HepG2 (cell line): ENCODE measurements around the gene ESRP2. TPM values are rescaled to one million over a fixed set of nuclear protein-coding genes. Genes with fewer than 3 reads are reported as not detected.
A peak's percentile ranks its signal among the peaks of the same experiment; 100 is the strongest.

Experiments
- BCL6 ChIP-seq: IDR thresholded peaks from 2 replicates; pipeline ENCODE4 v1.6.1; 2016; ENCODE audit warnings: missing genetic modification reagents, missing compliant biosample characterization
- EHMT2 ChIP-seq: fragments of 200-600 bp; sonication (generic); IDR thresholded peaks from 2 replicates; pipeline ENCODE4 v1.7.0; 2017; ENCODE audit warnings: antibody characterized with exemption, low read depth, low read length, borderline replicate concordance
- FOXA3 ChIP-seq: IDR thresholded peaks from 2 replicates; pipeline ENCODE4 v1.6.1; 2016; ENCODE audit warnings: missing genetic modification reagents, missing compliant biosample characterization
- GABPA ChIP-seq, 2 experiments: IDR thresholded peaks; 2 replicates each; pipeline ENCODE4 v1.6.1; 2011 to 2016; ENCODE audit warnings: low read depth in 2 of 2, low read length in 1 of 2, missing biosample characterization in 1 of 2, missing genetic modification characterization in 1 of 2
- GABPB1 ChIP-seq: IDR thresholded peaks from 2 replicates; pipeline ENCODE4 v1.6.1; 2016; ENCODE audit warnings: mild to moderate bottlenecking, missing genetic modification reagents, moderate library complexity, missing compliant biosample characterization
- HOXA5 ChIP-seq: sonication (generic); formaldehyde crosslinking; IDR thresholded peaks from 2 replicates; pipeline ENCODE4 v1.4.0; 2020; ENCODE audit warnings: missing genetic modification reagents
- SNAI1 ChIP-seq: sonication (generic); formaldehyde crosslinking; IDR thresholded peaks from 2 replicates; pipeline ENCODE4 v1.5.0; 2020; ENCODE audit warnings: mild to moderate bottlenecking, missing genetic modification reagents, borderline replicate concordance
- TGIF2 ChIP-seq: IDR thresholded peaks from 2 replicates; pipeline ENCODE4 v1.6.1; 2016; ENCODE audit warnings: control low read depth, missing compliant biosample characterization
- U2AF1 ChIP-seq: fragments of 200-400 bp; formaldehyde crosslinking; optimal IDR thresholded peaks from 2 replicates; pipeline ENCODE3; 2017; ENCODE audit warnings: mild to moderate bottlenecking, low read depth, low read length
- WIZ ChIP-seq: sonication (generic); formaldehyde crosslinking; IDR thresholded peaks from 2 replicates; pipeline ENCODE4 v1.5.1; 2020; ENCODE audit warnings: mild to moderate bottlenecking, missing genetic modification reagents
- ZNF143 ChIP-seq: sonication (generic); formaldehyde crosslinking; IDR thresholded peaks from 2 replicates; pipeline ENCODE4 v1.4.0; 2020; ENCODE audit warnings: missing genetic modification reagents
- ZNF224 ChIP-seq: sonication (generic); formaldehyde crosslinking; IDR thresholded peaks from 2 replicates; pipeline ENCODE4 v1.5.0; 2020; ENCODE audit warnings: mild to moderate bottlenecking, missing genetic modification reagents
- ZNF572 ChIP-seq: sonication (generic); formaldehyde crosslinking; IDR thresholded peaks from 2 replicates; pipeline ENCODE4 v1.5.1; 2020; ENCODE audit warnings: mild to moderate bottlenecking, missing genetic modification reagents
- ZNF616 ChIP-seq: sonication (generic); formaldehyde crosslinking; IDR thresholded peaks from 2 replicates; pipeline ENCODE4 v1.5.0; 2020; ENCODE audit warnings: low read depth, mild to moderate bottlenecking, missing genetic modification reagents
- ZNF788 ChIP-seq: sonication (generic); formaldehyde crosslinking; IDR thresholded peaks from 2 replicates; pipeline ENCODE4 v1.5.0; 2020; ENCODE audit warnings: mild to moderate bottlenecking, missing genetic modification reagents, borderline replicate concordance
- ZNF790 ChIP-seq: sonication (generic); formaldehyde crosslinking; IDR thresholded peaks from 2 replicates; pipeline ENCODE4 v1.8.0; 2022; ENCODE audit warnings: missing genetic modification reagents, mild to moderate bottlenecking, borderline replicate concordance
- ZNF850 ChIP-seq: sonication (generic); formaldehyde crosslinking; conservative IDR thresholded peaks from 2 replicates; pipeline ENCODE4 v1.9.0; 2021; ENCODE audit warnings: mild to moderate bottlenecking, missing genetic modification reagents
- polyA plus RNA-seq, 8 experiments: library from polyadenylated mRNA; depleted of rRNA in 3 of 8; stranded (reverse) in 7 of 8; unstranded in 1 of 8; fragments of >200 nt; fragmentation: Illumina TruSeq in 4 of 8; extraction: Trizol in 4 of 8; gene quantifications; 2 replicates each; pipeline versions ENCODE4 v1.2.1 to v1.2.3, GENCODE V29; 2011 to 2016; ENCODE audit warnings: low read depth in 4 of 8, missing spikeins in 1 of 8, mixed read lengths in 1 of 8; ENCODE audit not compliant: insufficient read depth in 1 of 8
- total RNA-seq, 5 experiments: library from RNA; depleted of rRNA; stranded (reverse); fragments of >200 nt; fragmentation: Illumina TruSeq; extraction: Trizol; gene quantifications; 2 replicates each; pipeline ENCODE4 v1.2.3, GENCODE V29; 2016; ENCODE audit warnings: low read depth in 1 of 5
- TF ChIP-seq, protein P1 (sequence below), 2 experiments: IDR thresholded peaks; 2 replicates each; pipeline ENCODE4 v1.6.1; 2011 to 2012; ENCODE audit warnings: low read length in 2 of 2, borderline replicate concordance in 1 of 2, low read depth in 1 of 2, mild to moderate bottlenecking in 1 of 2, moderate library complexity in 1 of 2
- TF ChIP-seq, protein P2 (sequence below): sonication (generic); formaldehyde crosslinking; IDR thresholded peaks from 2 replicates; pipeline ENCODE4 v1.8.1; 2022; ENCODE audit warnings: mild to moderate bottlenecking, missing genetic modification reagents
- TF ChIP-seq, protein P3 (sequence below): sonication (generic); formaldehyde crosslinking; conservative IDR thresholded peaks from 2 replicates; pipeline ENCODE4 v1.8.1; 2023; ENCODE audit warnings: missing genetic modification reagents
- TF ChIP-seq, protein P4 (sequence below): sonication (generic); formaldehyde crosslinking; IDR thresholded peaks from 2 replicates; pipeline ENCODE4 v1.4.0; 2020; ENCODE audit warnings: mild to moderate bottlenecking, low read depth, missing genetic modification reagents

Gene ESRP2
- total and polyA plus RNA-seq, 2 of the 13 experiments (the other 11 are each of a cell fraction or from before 2014, with no cell fraction given) = 21.1 to 32.4 TPM

DNA sequence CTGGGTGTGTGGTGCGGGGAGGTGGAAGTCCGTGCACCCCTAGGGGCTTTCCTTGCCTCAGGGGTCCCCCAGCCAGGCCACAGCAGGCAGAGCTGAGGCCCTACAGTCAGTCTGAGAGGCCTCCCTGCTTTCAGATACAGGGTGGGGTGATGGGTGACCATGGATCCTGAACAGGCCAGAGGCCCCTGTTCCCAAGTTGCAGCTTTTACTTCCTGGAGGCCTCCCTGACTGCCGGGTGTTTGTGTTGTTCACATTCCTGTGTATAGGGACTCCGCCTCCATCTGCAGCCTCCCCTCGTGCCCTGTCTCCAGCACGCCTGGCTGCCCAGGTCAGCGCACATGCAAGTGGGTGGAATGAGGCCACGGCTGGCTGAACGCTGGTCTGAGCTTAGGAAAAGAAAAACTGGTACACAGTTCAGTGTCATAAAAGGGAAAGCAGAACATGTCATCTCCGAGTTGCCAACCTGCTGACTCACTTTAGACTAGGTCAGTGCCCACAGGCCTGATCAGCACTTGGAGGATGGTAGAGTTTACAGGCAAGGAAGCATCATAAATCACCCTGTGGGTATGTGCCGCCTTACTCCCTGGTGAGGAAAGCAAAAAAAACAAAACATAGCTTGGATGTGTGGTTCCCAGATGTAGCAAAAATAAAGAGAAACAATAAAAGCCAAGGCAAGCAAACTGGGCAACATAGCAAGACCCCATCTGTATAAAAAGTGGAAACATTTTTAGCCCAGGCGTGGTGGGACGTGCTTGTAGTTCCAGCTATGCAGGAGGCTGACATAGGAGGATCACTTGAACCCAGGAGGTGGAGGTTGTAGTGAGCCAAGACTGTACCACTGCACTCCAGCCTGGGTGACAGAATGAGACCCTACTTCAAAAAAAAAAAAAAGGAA, 22.2 kb upstream of the ESRP2 start (continued):
- TF ChIP-seq, protein P1, sequence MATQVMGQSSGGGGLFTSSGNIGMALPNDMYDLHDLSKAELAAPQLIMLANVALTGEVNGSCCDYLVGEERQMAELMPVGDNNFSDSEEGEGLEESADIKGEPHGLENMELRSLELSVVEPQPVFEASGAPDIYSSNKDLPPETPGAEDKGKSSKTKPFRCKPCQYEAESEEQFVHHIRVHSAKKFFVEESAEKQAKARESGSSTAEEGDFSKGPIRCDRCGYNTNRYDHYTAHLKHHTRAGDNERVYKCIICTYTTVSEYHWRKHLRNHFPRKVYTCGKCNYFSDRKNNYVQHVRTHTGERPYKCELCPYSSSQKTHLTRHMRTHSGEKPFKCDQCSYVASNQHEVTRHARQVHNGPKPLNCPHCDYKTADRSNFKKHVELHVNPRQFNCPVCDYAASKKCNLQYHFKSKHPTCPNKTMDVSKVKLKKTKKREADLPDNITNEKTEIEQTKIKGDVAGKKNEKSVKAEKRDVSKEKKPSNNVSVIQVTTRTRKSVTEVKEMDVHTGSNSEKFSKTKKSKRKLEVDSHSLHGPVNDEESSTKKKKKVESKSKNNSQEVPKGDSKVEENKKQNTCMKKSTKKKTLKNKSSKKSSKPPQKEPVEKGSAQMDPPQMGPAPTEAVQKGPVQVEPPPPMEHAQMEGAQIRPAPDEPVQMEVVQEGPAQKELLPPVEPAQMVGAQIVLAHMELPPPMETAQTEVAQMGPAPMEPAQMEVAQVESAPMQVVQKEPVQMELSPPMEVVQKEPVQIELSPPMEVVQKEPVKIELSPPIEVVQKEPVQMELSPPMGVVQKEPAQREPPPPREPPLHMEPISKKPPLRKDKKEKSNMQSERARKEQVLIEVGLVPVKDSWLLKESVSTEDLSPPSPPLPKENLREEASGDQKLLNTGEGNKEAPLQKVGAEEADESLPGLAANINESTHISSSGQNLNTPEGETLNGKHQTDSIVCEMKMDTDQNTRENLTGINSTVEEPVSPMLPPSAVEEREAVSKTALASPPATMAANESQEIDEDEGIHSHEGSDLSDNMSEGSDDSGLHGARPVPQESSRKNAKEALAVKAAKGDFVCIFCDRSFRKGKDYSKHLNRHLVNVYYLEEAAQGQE (IDR thresholded peaks at IDR 0.05; ENCODE audit: borderline replicate concordance in 1 of 2, low read depth in 1 of 2, low read length in 2 of 2) = 0 out of 4 replicates have a peak, but pooled peaks of 1 of the 2 experiments have one; percentile 9
- TF ChIP-seq ZNF790 (no peak), TGIF2 (peak; percentile 89; the same call in 1 of the 2 replicates), HOXA5 (0 out of 2 replicates have a peak, but pooled peaks have one; percentile 43), ZNF572 (CRISPR knock-in tag) (no peak; the same call in 1 of the 2 replicates), U2AF1 (no peak), FOXA3 (CRISPR knock-in tag) (peak; percentile 82), ZNF850 (CRISPR knock-in tag) (no peak), BCL6 (CRISPR knock-in tag) (peak; percentile 75), SNAI1 (CRISPR knock-in tag) (no peak), ZNF616 (CRISPR knock-in tag) (peak; percentile 96), ZNF788 (CRISPR knock-in tag) (peak; percentile 92; the same call in 1 of the 2 replicates), GABPA (IDR thresholded peaks at IDR 0.05; ENCODE audit: low read depth, low read length) (no peak), GABPA (CRISPR knock-in tag; IDR thresholded peaks at IDR 0.05; ENCODE audit: low read depth) (peak; percentile 69), ZNF143 (CRISPR knock-in tag) (peak; percentile 39; the same call in 1 of the 2 replicates), WIZ (CRISPR knock-in tag) (0 out of 2 replicates have a peak, but pooled peaks have one; percentile 9), EHMT2 (no peak), GABPB1 (CRISPR knock-in tag) (peak; percentile 69), ZNF224 (peak; percentile 92; the same call in 1 of the 2 replicates)
- TF ChIP-seq, protein P2, sequence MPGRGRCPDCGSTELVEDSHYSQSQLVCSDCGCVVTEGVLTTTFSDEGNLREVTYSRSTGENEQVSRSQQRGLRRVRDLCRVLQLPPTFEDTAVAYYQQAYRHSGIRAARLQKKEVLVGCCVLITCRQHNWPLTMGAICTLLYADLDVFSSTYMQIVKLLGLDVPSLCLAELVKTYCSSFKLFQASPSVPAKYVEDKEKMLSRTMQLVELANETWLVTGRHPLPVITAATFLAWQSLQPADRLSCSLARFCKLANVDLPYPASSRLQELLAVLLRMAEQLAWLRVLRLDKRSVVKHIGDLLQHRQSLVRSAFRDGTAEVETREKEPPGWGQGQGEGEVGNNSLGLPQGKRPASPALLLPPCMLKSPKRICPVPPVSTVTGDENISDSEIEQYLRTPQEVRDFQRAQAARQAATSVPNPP (CRISPR knock-in tag) = no peak
- TF ChIP-seq, protein P3, sequence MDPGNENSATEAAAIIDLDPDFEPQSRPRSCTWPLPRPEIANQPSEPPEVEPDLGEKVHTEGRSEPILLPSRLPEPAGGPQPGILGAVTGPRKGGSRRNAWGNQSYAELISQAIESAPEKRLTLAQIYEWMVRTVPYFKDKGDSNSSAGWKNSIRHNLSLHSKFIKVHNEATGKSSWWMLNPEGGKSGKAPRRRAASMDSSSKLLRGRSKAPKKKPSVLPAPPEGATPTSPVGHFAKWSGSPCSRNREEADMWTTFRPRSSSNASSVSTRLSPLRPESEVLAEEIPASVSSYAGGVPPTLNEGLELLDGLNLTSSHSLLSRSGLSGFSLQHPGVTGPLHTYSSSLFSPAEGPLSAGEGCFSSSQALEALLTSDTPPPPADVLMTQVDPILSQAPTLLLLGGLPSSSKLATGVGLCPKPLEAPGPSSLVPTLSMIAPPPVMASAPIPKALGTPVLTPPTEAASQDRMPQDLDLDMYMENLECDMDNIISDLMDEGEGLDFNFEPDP (CRISPR knock-in tag) = no peak
- TF ChIP-seq, protein P4, sequence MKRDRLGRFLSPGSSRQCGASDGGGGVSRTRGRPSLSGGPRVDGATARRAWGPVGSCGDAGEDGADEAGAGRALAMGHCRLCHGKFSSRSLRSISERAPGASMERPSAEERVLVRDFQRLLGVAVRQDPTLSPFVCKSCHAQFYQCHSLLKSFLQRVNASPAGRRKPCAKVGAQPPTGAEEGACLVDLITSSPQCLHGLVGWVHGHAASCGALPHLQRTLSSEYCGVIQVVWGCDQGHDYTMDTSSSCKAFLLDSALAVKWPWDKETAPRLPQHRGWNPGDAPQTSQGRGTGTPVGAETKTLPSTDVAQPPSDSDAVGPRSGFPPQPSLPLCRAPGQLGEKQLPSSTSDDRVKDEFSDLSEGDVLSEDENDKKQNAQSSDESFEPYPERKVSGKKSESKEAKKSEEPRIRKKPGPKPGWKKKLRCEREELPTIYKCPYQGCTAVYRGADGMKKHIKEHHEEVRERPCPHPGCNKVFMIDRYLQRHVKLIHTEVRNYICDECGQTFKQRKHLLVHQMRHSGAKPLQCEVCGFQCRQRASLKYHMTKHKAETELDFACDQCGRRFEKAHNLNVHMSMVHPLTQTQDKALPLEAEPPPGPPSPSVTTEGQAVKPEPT (CRISPR knock-in tag) = peak; percentile 71
